GM10248 (cell line): ENCODE measurements around the gene SLF1.

Experiments
- CTCF ChIA-PET: fragments of 300-600 bp; sonication (Branson Sonifier 250); formaldehyde crosslinking; extraction: SDS; loops from one replicate; lab custom pipeline; 2021; ENCODE audit warnings: antibody characterized with exemption; lab: Yijun Ruan, JAX
- POLR2A ChIA-PET: fragments of 350-650 bp; sonication (Branson Sonifier 250); formaldehyde crosslinking; extraction: SDS; loops from one replicate; lab custom pipeline; 2020; ENCODE audit warnings: antibody characterized with exemption; lab: Yijun Ruan, JAX
- DNase-seq: peaks from one replicate; pipeline ENCODE4 v3.0.0; 2012; ENCODE audit errors: extremely low spot score
- TF ChIP-seq, protein P1 (sequence below): IDR thresholded peaks from 2 replicates; pipeline ENCODE4 v1.5.1; 2012; ENCODE audit warnings: mild to moderate bottlenecking, low read depth; ENCODE audit errors: extremely low read depth, missing control alignments, control extremely low read depth

SLF1 gene

GRCh38 chr5:94744906-94745305, 126.4 kb downstream of the SLF1 start:
- ChIA-PET CTCF (interaction anchor here (0.9 to 1.6 kb wide), 3 partner anchors 16 to 105 kb away, joined by 3 to 5 read pairs (median 3); no protein-coding TSS in a partner anchor), POLR2A (no interaction called here)
- DNase-seq = peak; percentile 26
- TF ChIP-seq, protein P1, sequence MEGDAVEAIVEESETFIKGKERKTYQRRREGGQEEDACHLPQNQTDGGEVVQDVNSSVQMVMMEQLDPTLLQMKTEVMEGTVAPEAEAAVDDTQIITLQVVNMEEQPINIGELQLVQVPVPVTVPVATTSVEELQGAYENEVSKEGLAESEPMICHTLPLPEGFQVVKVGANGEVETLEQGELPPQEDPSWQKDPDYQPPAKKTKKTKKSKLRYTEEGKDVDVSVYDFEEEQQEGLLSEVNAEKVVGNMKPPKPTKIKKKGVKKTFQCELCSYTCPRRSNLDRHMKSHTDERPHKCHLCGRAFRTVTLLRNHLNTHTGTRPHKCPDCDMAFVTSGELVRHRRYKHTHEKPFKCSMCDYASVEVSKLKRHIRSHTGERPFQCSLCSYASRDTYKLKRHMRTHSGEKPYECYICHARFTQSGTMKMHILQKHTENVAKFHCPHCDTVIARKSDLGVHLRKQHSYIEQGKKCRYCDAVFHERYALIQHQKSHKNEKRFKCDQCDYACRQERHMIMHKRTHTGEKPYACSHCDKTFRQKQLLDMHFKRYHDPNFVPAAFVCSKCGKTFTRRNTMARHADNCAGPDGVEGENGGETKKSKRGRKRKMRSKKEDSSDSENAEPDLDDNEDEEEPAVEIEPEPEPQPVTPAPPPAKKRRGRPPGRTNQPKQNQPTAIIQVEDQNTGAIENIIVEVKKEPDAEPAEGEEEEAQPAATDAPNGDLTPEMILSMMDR = no peak

DNA sequence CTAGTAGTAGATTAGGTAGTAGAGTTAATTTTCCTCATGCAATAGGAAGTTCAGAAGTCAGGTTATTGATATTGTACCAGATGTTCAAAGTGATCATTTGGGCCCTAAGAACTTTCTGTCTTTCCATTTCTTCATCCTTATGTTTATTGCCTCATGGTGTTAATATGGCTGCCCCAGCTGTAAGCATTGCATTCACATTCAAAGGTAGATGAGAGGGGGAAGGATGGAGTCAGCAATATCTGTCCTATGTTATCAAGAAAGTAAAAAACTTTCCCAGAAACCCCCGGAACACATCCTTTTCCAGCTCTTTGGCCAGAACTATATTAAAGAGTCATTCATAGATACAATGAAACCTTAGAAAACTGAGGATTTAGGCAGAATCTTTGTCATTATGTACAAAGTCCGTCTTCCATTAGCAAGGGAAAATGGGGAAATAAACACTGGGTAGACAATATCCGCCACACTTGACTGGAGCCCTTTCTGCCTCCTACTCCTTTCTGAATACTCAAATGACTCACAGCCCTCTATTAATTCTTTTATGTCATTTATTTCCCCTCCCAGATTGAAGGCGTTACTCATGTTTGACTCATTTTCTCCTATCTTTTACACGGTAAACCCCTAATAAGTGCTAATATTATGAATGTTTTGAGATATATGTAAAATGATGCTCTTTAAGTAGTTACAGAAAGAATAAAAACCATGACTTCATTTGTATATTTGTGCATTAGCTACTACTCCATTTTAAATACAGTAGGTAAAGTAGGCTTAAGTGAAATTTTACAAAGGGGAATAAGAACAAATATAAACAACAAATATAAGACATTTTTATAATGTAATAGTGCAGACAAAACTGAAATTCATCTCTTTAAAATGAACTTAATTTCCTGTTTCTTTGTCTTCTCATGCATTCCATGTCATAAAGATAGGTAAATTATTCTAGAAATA, 127.6 kb downstream of the SLF1 start:
- TF ChIP-seq, protein P1 = no peak
- ChIA-PET CTCF (interaction anchor here (1.2 to 2.9 kb wide), 2 partner anchors 9 to 131 kb away, joined by 3 to 19 read pairs; no protein-coding TSS in a partner anchor), POLR2A (no interaction called here)
- peak; percentile 64 for DNase-seq

- peak; percentile 24 for DNase-seq
- CTCF ChIA-PET = interaction anchor here (1.2 to 2.9 kb wide), 2 partner anchors 9 to 131 kb away, joined by 3 to 19 read pairs; no protein-coding TSS in a partner anchor
- TF ChIP-seq, protein P1 = no peak
- POLR2A ChIA-PET = no interaction called here
Observed at GRCh38 chr5:94746731-94747124, 128.3 kb downstream of the SLF1 start.
